Gastroesophageal sphincter (tissue), 3 donors: ENCODE measurements around the gene RFTN2.

ENCODE experiments used
- EP300 ChIP-seq: sonication (generic); formaldehyde crosslinking; IDR thresholded peaks from one replicate; pipeline ENCODE4 v1.6.1; 2017; ENCODE audit warnings: antibody characterized with exemption, mild to moderate bottlenecking
- POLR2A ChIP-seq, 2 donors: fragments of 450-650 bp; IDR thresholded peaks; one replicate each; pipeline ENCODE4 v1.6.1; 2017; ENCODE audit warnings: antibody characterized with exemption in 2 of 2, mild to moderate bottlenecking in 2 of 2, moderate library complexity in 1 of 2
- POLR2AphosphoS5 ChIP-seq: sonication (generic); formaldehyde crosslinking; IDR thresholded peaks from one replicate; pipeline ENCODE4 v1.6.1; 2017; ENCODE audit warnings: antibody characterized with exemption
- TF ChIP-seq, protein P1 (sequence below), 4 experiments: fragments of 200-600 bp in 2 of 4; fragments of 450-650 bp in 2 of 4; sonication (generic) in 1 of 4; IDR thresholded peaks; one replicate each; pipeline ENCODE4 v1.5.1; 2017 to 2019; ENCODE audit warnings: antibody characterized with exemption in 4 of 4, mild to moderate bottlenecking in 2 of 4, moderate library complexity in 2 of 4

DNA sequence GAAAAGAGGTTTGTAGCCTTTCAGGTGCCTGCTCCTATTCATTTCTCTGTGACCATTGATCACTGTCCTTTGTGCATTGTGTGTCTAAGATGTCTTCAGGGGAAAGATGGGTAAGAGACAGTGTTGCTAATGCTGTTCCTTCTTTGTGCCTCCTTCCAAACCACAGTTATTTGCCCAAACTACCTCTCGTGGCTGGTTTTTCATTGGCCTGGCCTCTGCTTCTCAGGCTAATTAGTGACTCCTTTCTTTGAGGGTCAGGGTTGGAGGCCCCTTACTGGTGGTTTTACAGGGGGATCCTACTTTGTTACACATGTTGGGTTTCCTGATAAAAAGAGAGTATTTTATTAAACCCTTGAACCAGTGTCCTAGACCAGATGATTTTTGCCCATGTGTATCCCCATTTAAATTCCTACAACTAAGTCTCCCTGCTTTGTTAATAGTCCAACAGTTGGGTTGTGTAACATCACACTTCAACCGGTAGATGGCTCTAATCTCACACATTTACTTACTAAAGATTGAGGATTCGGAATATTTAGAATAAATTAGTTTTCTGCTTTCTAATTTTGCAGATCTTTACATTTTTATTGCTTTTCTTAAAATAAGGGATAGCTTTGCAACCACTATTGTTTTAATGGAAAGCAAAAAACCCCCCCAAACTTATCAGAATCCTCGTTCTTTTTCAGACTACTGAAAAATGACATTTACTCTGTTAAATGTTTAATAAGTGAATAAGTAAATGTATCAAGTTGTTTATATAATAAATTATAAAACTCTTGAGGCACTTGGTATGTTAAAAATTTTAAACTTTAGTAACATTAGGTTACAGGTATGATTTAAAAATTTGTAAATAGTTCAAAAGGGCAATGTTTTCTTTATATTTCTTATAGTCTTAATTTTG, 32.2 kb upstream of the RFTN2 start:
- TF ChIP-seq, protein P1, sequence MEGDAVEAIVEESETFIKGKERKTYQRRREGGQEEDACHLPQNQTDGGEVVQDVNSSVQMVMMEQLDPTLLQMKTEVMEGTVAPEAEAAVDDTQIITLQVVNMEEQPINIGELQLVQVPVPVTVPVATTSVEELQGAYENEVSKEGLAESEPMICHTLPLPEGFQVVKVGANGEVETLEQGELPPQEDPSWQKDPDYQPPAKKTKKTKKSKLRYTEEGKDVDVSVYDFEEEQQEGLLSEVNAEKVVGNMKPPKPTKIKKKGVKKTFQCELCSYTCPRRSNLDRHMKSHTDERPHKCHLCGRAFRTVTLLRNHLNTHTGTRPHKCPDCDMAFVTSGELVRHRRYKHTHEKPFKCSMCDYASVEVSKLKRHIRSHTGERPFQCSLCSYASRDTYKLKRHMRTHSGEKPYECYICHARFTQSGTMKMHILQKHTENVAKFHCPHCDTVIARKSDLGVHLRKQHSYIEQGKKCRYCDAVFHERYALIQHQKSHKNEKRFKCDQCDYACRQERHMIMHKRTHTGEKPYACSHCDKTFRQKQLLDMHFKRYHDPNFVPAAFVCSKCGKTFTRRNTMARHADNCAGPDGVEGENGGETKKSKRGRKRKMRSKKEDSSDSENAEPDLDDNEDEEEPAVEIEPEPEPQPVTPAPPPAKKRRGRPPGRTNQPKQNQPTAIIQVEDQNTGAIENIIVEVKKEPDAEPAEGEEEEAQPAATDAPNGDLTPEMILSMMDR (IDR thresholded peaks at IDR 0.05): peak; percentile 63 to 72 (median 68)
- TF ChIP-seq POLR2A (IDR thresholded peaks at IDR 0.05) (no peak), POLR2AphosphoS5 (no peak), EP300 (no peak)
